OCI-LY3 (cell line): ENCODE measurements around the gene MCEMP1.

ENCODE experiments used
- H2AFZ ChIP-seq: fragments of 200-600, 300-600 bp; shearing (Covaris generic); 2 replicates; pipeline ENCODE4 v1.6.0; 2014; ENCODE audit warnings: antibody characterized with exemption, low read depth, low read length
- H3K27ac ChIP-seq: fragments of 200-600, 300-600 bp; sonication (generic); 2 replicates; pipeline ENCODE4 v1.5.1; 2014; ENCODE audit warnings: mild to moderate bottlenecking, low read length, moderate library complexity, mixed read lengths
- H3K27me3 ChIP-seq: fragments of 200-600, 300-600 bp; sonication (generic); 2 replicates; pipeline ENCODE4 v1.6.1; 2014; ENCODE audit warnings: low read depth, low read length, mixed read lengths
- H3K36me3 ChIP-seq: fragments of 200-600, 300-600 bp; sonication (generic); replicated peaks from 2 replicates; pipeline ENCODE3; 2014; ENCODE audit warnings: low read depth, low read length, mixed read lengths
- H3K4me1 ChIP-seq: fragments of 300-600, 200-600 bp; sonication (generic); 2 replicates; pipeline ENCODE4 v1.6.1; 2014; ENCODE audit warnings: low read length, mixed read lengths
- H3K4me2 ChIP-seq: fragments of 200-600, 300-600 bp; sonication (generic); 2 replicates; pipeline ENCODE4 v1.6.1; 2014; ENCODE audit warnings: low read length, mixed read lengths
- H3K4me3 ChIP-seq: fragments of 300-600, 200-600 bp; sonication (generic); 2 replicates; pipeline ENCODE4 v1.5.1; 2014; ENCODE audit warnings: antibody characterized with exemption, mild to moderate bottlenecking, low read length, moderate library complexity
- H3K79me2 ChIP-seq: fragments of 300-600, 200-600 bp; shearing (Covaris generic); 2 replicates; pipeline ENCODE4 v1.6.1; 2014; ENCODE audit warnings: mild to moderate bottlenecking, low read length, mixed read lengths
- H3K9ac ChIP-seq: fragments of 300-600, 200-600 bp; shearing (Covaris generic); 2 replicates; pipeline ENCODE4 v1.6.0; 2014; ENCODE audit warnings: mild to moderate bottlenecking, low read length, moderate library complexity
- H3K9me3 ChIP-seq: fragments of 200-600, 300-600 bp; shearing (Covaris generic); 2 replicates; pipeline ENCODE4 v1.6.1; 2014; ENCODE audit warnings: low read length, mixed read lengths; ENCODE audit not compliant: insufficient read depth
- H4K20me1 ChIP-seq: fragments of 200-600, 300-600 bp; sonication (generic); 2 replicates; pipeline ENCODE4 v1.6.1; 2016; ENCODE audit warnings: low read length, mixed read lengths; ENCODE audit not compliant: insufficient read depth
- EZH2phosphoT487 ChIP-seq: fragments of 200-600 bp; shearing (Covaris generic); IDR thresholded peaks from 2 replicates; pipeline ENCODE4 v1.6.1; 2018; ENCODE audit warnings: antibody characterized with exemption, mixed run types, low read depth
- TF ChIP-seq, protein P1 (sequence below): fragments of 200-600, 300-600 bp; sonication (generic); IDR thresholded peaks from 2 replicates; pipeline ENCODE4 v1.5.1; 2014; ENCODE audit warnings: antibody characterized with exemption, low read length, low read depth

The MCEMP1 gene

DNA sequence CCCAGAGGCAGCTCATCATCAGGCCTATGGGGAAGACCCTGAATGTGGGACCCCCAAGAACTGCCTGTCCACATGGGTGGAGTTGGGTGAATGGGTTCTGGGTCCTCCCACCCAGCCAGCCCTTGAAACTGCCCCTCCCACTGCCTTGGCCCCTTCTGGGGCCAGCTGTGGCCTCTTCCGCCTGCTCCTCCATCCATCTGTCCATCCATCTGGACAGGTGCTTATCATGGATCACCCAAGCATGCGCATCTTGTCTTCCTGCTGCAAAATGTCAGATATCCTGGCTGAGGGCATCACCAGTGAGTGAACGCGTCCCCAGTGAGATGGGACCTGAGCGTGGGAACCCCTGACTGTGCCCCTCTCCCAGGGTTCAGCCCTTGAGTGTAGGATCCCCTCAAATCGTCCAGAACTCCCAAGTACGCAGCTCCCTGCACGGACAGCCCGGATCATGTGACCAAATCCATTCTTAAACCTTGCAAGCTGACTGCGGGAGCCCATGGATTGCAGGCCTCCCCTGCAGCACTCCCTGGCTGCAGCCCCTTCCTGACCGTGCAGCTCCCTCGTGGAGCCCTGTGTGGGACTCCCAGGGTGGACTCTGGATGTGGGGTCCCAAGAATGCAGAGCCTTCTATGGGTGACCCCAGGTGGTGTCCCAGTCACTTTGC is 38.0 kb upstream of the MCEMP1 start:
- H2AFZ ChIP-seq, result no peak overlapping the region
- no peak overlapping the region for H3K4me2 ChIP-seq
- peaks cover 35% of the 10 kb centered on the region for H3K79me2 ChIP-seq
- no peak overlapping the region for H3K27ac ChIP-seq
- peaks cover 13% of the 10 kb centered on the region for H3K4me1 ChIP-seq
- no peak overlapping the region for H3K4me3 ChIP-seq
- H3K9ac ChIP-seq, result no peak overlapping the region
- peaks cover 19% of the 10 kb centered on the region for H3K36me3 ChIP-seq
- no peaks in the 10 kb centered on the region for H3K9me3 ChIP-seq
- TF ChIP-seq, protein P1, sequence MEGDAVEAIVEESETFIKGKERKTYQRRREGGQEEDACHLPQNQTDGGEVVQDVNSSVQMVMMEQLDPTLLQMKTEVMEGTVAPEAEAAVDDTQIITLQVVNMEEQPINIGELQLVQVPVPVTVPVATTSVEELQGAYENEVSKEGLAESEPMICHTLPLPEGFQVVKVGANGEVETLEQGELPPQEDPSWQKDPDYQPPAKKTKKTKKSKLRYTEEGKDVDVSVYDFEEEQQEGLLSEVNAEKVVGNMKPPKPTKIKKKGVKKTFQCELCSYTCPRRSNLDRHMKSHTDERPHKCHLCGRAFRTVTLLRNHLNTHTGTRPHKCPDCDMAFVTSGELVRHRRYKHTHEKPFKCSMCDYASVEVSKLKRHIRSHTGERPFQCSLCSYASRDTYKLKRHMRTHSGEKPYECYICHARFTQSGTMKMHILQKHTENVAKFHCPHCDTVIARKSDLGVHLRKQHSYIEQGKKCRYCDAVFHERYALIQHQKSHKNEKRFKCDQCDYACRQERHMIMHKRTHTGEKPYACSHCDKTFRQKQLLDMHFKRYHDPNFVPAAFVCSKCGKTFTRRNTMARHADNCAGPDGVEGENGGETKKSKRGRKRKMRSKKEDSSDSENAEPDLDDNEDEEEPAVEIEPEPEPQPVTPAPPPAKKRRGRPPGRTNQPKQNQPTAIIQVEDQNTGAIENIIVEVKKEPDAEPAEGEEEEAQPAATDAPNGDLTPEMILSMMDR, result no peak
- no peak for TF ChIP-seq EZH2phosphoT487
- H4K20me1 ChIP-seq, result peaks cover 7% of the 10 kb centered on the region; the same call in 1 of the 2 replicates
- H3K27me3 ChIP-seq, result no peaks in the 10 kb centered on the region

DNA sequence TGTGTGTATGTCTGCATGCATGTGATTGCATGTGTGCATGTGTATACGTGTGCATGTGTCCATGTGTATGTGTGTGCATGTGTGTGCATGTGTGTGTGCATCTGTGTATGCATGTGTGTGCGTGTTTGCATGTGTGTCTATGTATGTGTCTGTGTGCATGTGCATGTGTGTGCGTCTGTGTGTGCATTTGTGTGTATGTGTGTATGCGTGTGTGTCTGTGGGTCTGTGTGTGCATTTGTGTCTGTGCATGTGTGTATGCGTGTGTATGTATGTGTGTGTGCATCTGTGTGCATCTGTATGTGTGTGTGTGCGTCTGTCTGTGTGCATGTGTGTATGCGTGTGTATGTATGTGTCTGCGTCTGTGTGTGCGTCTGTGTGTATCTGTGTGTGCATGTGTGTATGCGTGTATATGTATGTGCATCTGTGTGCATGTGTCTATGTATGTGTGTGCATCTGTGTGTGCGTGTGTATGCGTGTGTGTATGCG is 37.0 kb upstream of the MCEMP1 start:
- H3K4me1 ChIP-seq, result peaks cover 19% of the 10 kb centered on the region
- H3K79me2 ChIP-seq, result peaks cover 35% of the 10 kb centered on the region
- no peak overlapping the region for H3K27ac ChIP-seq
- no peak overlapping the region for H3K4me2 ChIP-seq
- no peak overlapping the region for H3K4me3 ChIP-seq
- H3K9ac ChIP-seq, result no peak overlapping the region
- TF ChIP-seq EZH2phosphoT487, result no peak
- TF ChIP-seq, protein P1, result no peak
- H4K20me1 ChIP-seq, result peaks cover 7% of the 10 kb centered on the region; the same call in 1 of the 2 replicates
- H3K9me3 ChIP-seq, result no peaks in the 10 kb centered on the region
- H3K36me3 ChIP-seq, result peaks cover 25% of the 10 kb centered on the region
- H3K27me3 ChIP-seq, result no peaks in the 10 kb centered on the region
- H2AFZ ChIP-seq, result no peak overlapping the region

DNA sequence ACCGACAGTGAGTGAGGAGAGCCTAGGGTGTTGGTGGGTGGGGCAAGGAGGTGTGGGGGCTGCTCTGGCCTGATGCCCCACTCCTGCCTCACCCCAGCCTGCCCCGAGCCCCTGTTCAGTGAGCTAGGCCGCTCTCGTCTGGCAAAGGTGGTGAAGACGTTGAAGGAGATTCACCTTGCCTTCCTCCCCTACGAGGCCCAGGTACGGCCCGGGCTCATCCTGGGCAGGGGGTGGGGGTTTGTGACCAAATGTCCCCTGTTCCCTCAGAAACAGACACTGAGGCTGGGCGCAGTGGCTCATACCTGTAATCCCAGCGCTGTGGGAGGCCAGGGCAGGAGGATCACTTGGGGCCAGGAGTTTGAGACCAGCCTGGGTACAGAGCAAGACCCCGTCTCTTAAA is 36.1 kb upstream of the MCEMP1 start:
- Histone ChIP-seq H3K4me1 (peaks cover 28% of the 10 kb centered on the region), H3K4me2 (no peak overlapping the region), H3K79me2 (peaks cover 35% of the 10 kb centered on the region), H3K27me3 (no peaks in the 10 kb centered on the region), H3K4me3 (no peak overlapping the region), H4K20me1 (peaks cover 7% of the 10 kb centered on the region; the same call in 1 of the 2 replicates), H2AFZ (no peak overlapping the region), H3K9me3 (no peaks in the 10 kb centered on the region), H3K27ac (no peak overlapping the region), H3K9ac (no peak overlapping the region), H3K36me3 (peaks cover 27% of the 10 kb centered on the region)
- TF ChIP-seq, protein P1, result no peak

DNA sequence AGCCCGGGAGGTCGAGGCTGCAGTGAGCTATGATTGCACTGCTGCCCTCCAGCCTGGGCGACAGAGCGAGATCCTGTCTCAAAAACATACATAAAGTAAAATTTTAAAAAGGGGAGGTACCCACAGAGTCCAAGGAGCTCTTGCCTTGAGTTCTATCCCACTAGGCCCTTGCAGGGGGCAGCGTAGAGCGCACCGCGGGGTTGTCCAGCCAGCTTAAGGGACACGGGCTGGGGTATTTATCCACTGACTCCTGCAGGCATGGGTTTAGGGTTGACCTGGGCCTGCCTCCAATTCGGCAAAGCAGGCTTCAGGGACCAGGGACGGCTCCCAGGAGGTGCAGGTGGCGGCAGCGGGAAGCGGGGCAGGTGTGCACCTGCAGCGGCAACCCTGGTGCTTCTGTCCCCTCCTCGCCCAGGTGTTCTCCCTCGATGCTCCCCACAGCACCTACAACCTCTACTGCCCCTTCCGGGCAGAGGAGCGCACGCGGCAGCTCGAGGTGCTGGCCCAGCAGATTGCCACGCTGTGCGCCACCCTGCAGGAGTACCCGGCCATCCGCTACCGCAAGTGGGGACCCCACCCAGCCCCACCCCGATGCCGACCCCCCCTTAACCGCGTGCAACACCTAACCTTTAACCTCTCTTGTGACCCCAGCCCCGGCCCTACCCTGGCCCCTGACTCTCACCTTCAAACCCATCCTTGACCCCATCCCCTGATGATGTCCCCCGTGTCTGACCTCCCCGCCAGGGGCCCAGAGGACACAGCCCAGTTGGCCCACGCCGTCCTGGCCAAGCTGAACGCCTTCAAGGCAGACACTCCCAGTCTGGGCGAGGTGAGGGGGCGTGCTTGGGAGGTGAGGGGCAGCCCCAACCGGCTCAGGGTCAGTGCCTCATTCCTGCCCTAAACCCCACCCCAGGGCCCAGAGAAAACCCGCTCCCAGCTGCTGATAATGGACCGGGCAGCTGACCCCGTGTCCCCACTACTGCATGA is 35.3 kb upstream of the MCEMP1 start:
- H3K4me1 ChIP-seq, result peaks cover 31% of the 10 kb centered on the region
- TF ChIP-seq, protein P1, result no peak
- no peak for TF ChIP-seq EZH2phosphoT487

More for the DNA sequence above, 35.3 kb upstream of the MCEMP1 start:
- H3K9me3 ChIP-seq, result no peaks in the 10 kb centered on the region
- H3K4me3 ChIP-seq, result no peak overlapping the region
- no peak overlapping the region for H3K9ac ChIP-seq
- H4K20me1 ChIP-seq, result peaks cover 7% of the 10 kb centered on the region; the same call in 1 of the 2 replicates
- no peaks in the 10 kb centered on the region for H3K27me3 ChIP-seq
- H3K27ac ChIP-seq, result no peak overlapping the region
- peaks cover 34% of the 10 kb centered on the region for H3K79me2 ChIP-seq
- H2AFZ ChIP-seq, result no peak overlapping the region
- no peak overlapping the region for H3K4me2 ChIP-seq
- H3K36me3 ChIP-seq, result peaks cover 30% of the 10 kb centered on the region
